OCI-LY3 (cell line): ENCODE results near the gene ETF1.

Experiments used
- H2AFZ ChIP-seq: fragments of 200-600, 300-600 bp; shearing (Covaris generic); 2 replicates; pipeline ENCODE4 v1.6.0; 2014; ENCODE audit warnings: antibody characterized with exemption, low read depth, low read length
- H3K27ac ChIP-seq: fragments of 200-600, 300-600 bp; sonication (generic); 2 replicates; pipeline ENCODE4 v1.5.1; 2014; ENCODE audit warnings: mild to moderate bottlenecking, low read length, moderate library complexity, mixed read lengths
- H3K27me3 ChIP-seq: fragments of 200-600, 300-600 bp; sonication (generic); 2 replicates; pipeline ENCODE4 v1.6.1; 2014; ENCODE audit warnings: low read depth, low read length, mixed read lengths
- H3K36me3 ChIP-seq: fragments of 200-600, 300-600 bp; sonication (generic); replicated peaks from 2 replicates; pipeline ENCODE3; 2014; ENCODE audit warnings: low read depth, low read length, mixed read lengths
- H3K4me1 ChIP-seq: fragments of 300-600, 200-600 bp; sonication (generic); 2 replicates; pipeline ENCODE4 v1.6.1; 2014; ENCODE audit warnings: low read length, mixed read lengths
- H3K4me2 ChIP-seq: fragments of 200-600, 300-600 bp; sonication (generic); 2 replicates; pipeline ENCODE4 v1.6.1; 2014; ENCODE audit warnings: low read length, mixed read lengths
- H3K4me3 ChIP-seq: fragments of 300-600, 200-600 bp; sonication (generic); 2 replicates; pipeline ENCODE4 v1.5.1; 2014; ENCODE audit warnings: antibody characterized with exemption, mild to moderate bottlenecking, low read length, moderate library complexity
- H3K79me2 ChIP-seq: fragments of 300-600, 200-600 bp; shearing (Covaris generic); 2 replicates; pipeline ENCODE4 v1.6.1; 2014; ENCODE audit warnings: mild to moderate bottlenecking, low read length, mixed read lengths
- H3K9ac ChIP-seq: fragments of 300-600, 200-600 bp; shearing (Covaris generic); 2 replicates; pipeline ENCODE4 v1.6.0; 2014; ENCODE audit warnings: mild to moderate bottlenecking, low read length, moderate library complexity
- H3K9me3 ChIP-seq: fragments of 200-600, 300-600 bp; shearing (Covaris generic); 2 replicates; pipeline ENCODE4 v1.6.1; 2014; ENCODE audit warnings: low read length, mixed read lengths; ENCODE audit not compliant: insufficient read depth
- H4K20me1 ChIP-seq: fragments of 200-600, 300-600 bp; sonication (generic); 2 replicates; pipeline ENCODE4 v1.6.1; 2016; ENCODE audit warnings: low read length, mixed read lengths; ENCODE audit not compliant: insufficient read depth
- CTCF ChIP-seq: fragments of 200-600, 300-600 bp; sonication (generic); IDR thresholded peaks from 2 replicates; pipeline ENCODE4 v1.5.1; 2014; ENCODE audit warnings: antibody characterized with exemption, low read length, low read depth
- EZH2phosphoT487 ChIP-seq: fragments of 200-600 bp; shearing (Covaris generic); IDR thresholded peaks from 2 replicates; pipeline ENCODE4 v1.6.1; 2018; ENCODE audit warnings: antibody characterized with exemption, mixed run types, low read depth

Gene ETF1

GRCh38 chr5:138470322-138471051 lies 72.5 kb downstream of the ETF1 start:
- H3K9me3 ChIP-seq = no peaks in the 10 kb centered on the region
- no peaks in the 10 kb centered on the region for H3K36me3 ChIP-seq
- H3K9ac ChIP-seq = no peak overlapping the region
- H3K4me1 ChIP-seq = no peaks in the 10 kb centered on the region
- H2AFZ ChIP-seq = no peak overlapping the region
- no peak overlapping the region for H3K4me2 ChIP-seq
- no peaks in the 10 kb centered on the region for H3K27me3 ChIP-seq
- no peak overlapping the region for H3K27ac ChIP-seq
- H3K4me3 ChIP-seq = no peak overlapping the region
- no peaks in the 10 kb centered on the region for H4K20me1 ChIP-seq
- no peaks in the 10 kb centered on the region for H3K79me2 ChIP-seq
- TF ChIP-seq EZH2phosphoT487 = no peak
- TF ChIP-seq CTCF = no peak

- no peaks in the 10 kb centered on the region for H4K20me1 ChIP-seq
- no peak overlapping the region for H3K9ac ChIP-seq
- H3K27me3 ChIP-seq = no peaks in the 10 kb centered on the region
- no peaks in the 10 kb centered on the region for H3K79me2 ChIP-seq
- no peak overlapping the region for H3K4me2 ChIP-seq
- no peak overlapping the region for H2AFZ ChIP-seq
- no peaks in the 10 kb centered on the region for H3K36me3 ChIP-seq
- no peaks in the 10 kb centered on the region for H3K4me1 ChIP-seq
- no peak for TF ChIP-seq EZH2phosphoT487
- TF ChIP-seq CTCF = no peak
- H3K9me3 ChIP-seq = no peaks in the 10 kb centered on the region
- no peak overlapping the region for H3K27ac ChIP-seq
- no peak overlapping the region for H3K4me3 ChIP-seq
These were observed 73.3 kb downstream of the ETF1 start for GRCh38 chr5:138469540-138470321.

- no peak overlapping the region for H3K4me3 ChIP-seq
- H4K20me1 ChIP-seq = no peaks in the 10 kb centered on the region
- H3K27ac ChIP-seq = no peak overlapping the region
These were observed 74.0 kb downstream of the ETF1 start for GRCh38 chr5:138468966-138469539.

More at GRCh38 chr5:138468966-138469539, 74.0 kb downstream of the ETF1 start:
- Histone ChIP-seq H3K4me2 (no peak overlapping the region), H3K9ac (no peak overlapping the region), H3K4me1 (no peaks in the 10 kb centered on the region), H3K9me3 (no peaks in the 10 kb centered on the region), H2AFZ (no peak overlapping the region), H3K79me2 (no peaks in the 10 kb centered on the region), H3K27me3 (no peaks in the 10 kb centered on the region), H3K36me3 (no peaks in the 10 kb centered on the region)
- TF ChIP-seq CTCF (no peak), EZH2phosphoT487 (no peak)
